Gastroesophageal sphincter (tissue), 3 donors: ENCODE results near the gene TRMT61A.

Source experiments
- EP300 ChIP-seq: sonication (generic); formaldehyde crosslinking; IDR thresholded peaks from one replicate; pipeline ENCODE4 v1.6.1; 2017; ENCODE audit warnings: antibody characterized with exemption, mild to moderate bottlenecking
- POLR2A ChIP-seq, 2 donors: fragments of 450-650 bp; IDR thresholded peaks; one replicate each; pipeline ENCODE4 v1.6.1; 2017; ENCODE audit warnings: antibody characterized with exemption in 2 of 2, mild to moderate bottlenecking in 2 of 2, moderate library complexity in 1 of 2
- POLR2AphosphoS5 ChIP-seq: sonication (generic); formaldehyde crosslinking; IDR thresholded peaks from one replicate; pipeline ENCODE4 v1.6.1; 2017; ENCODE audit warnings: antibody characterized with exemption
- TF ChIP-seq, protein P1 (sequence below), 4 experiments: fragments of 200-600 bp in 2 of 4; fragments of 450-650 bp in 2 of 4; sonication (generic) in 1 of 4; IDR thresholded peaks; one replicate each; pipeline ENCODE4 v1.5.1; 2017 to 2019; ENCODE audit warnings: antibody characterized with exemption in 4 of 4, mild to moderate bottlenecking in 2 of 4, moderate library complexity in 2 of 4

DNA sequence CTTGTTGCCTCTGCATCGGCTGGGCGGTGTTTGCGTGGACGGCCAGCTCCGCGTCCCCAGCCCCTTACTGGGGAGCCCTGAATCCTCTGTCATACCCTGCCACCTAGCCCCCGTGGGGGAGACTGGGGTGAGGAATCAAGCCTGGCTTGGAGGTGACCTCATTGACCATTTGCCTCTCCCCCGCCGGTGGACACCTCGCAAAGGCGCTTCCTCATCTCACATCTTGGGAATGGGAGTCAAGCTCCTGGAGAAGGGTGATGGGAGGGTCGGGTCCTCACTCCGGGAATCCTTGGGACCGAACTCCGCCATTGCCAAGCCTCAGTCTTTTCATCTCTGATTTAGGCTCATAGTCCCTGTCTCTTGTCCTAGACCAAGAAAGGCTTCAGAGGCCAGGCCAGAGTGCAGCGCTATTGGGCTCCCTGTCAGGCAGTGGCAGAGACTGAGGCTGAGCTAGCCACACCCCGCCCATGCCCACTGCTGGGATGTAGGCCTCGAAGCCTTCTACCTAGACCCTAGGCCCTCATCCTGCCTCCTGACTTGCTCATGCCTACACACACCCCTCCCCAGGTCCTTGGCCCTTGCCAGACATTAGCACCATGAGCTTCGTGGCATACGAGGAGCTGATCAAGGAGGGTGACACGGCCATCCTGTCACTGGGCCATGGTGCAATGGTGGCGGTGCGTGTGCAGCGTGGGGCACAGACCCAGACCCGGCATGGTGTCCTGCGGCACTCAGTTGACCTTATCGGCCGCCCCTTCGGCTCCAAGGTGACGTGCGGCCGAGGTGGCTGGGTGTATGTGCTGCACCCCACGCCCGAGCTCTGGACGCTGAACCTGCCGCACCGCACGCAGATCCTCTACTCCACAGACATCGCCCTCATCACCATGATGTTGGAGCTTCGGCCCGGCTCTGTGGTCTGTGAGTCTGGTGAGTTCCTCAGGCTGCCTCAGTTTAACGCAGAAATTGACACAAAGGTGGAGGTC is 678 bp downstream of the TRMT61A start:
- TF ChIP-seq, protein P1, sequence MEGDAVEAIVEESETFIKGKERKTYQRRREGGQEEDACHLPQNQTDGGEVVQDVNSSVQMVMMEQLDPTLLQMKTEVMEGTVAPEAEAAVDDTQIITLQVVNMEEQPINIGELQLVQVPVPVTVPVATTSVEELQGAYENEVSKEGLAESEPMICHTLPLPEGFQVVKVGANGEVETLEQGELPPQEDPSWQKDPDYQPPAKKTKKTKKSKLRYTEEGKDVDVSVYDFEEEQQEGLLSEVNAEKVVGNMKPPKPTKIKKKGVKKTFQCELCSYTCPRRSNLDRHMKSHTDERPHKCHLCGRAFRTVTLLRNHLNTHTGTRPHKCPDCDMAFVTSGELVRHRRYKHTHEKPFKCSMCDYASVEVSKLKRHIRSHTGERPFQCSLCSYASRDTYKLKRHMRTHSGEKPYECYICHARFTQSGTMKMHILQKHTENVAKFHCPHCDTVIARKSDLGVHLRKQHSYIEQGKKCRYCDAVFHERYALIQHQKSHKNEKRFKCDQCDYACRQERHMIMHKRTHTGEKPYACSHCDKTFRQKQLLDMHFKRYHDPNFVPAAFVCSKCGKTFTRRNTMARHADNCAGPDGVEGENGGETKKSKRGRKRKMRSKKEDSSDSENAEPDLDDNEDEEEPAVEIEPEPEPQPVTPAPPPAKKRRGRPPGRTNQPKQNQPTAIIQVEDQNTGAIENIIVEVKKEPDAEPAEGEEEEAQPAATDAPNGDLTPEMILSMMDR (IDR thresholded peaks at IDR 0.05): no peak
- TF ChIP-seq POLR2AphosphoS5: no peak
- TF ChIP-seq EP300: no peak
- TF ChIP-seq POLR2A (IDR thresholded peaks at IDR 0.05): no peak
